HG02943 (cell line): ENCODE data around the gene SLC2A1.

Experiments
- ATAC-seq: cut with Tn5 transposase; IDR thresholded peaks from one replicate; pipeline ENCODE4 v1.9.1; 2021; ENCODE audit warnings: mild to moderate bottlenecking, low read depth, moderate library complexity; ENCODE audit not compliant: unreplicated experiment

Gene SLC2A1

GRCh38 chr1:42961312-42962091, 2.8 kb upstream of the SLC2A1 start:
- ATAC-seq: no peak

- ATAC-seq: no peak
Observed at GRCh38 chr1:42960566-42961311, 2.1 kb upstream of the SLC2A1 start.

- ATAC-seq: no peak
Observed at GRCh38 chr1:42960122-42960390, 1.4 kb upstream of the SLC2A1 start.

- ATAC-seq: peak; percentile 49
Observed at GRCh38 chr1:42957880-42958487, 684 bp downstream of the SLC2A1 start.

GRCh38 chr1:42957229-42957879, 1.3 kb downstream of the SLC2A1 start:
- ATAC-seq: no peak

GRCh38 chr1:42956739-42957138, 1.9 kb downstream of the SLC2A1 start:
- no peak for ATAC-seq

GRCh38 chr1:42955311-42956063, 3.2 kb downstream of the SLC2A1 start:
- ATAC-seq: no peak

- ATAC-seq: no peak
Observed at GRCh38 chr1:42953182-42954180, 5.2 kb downstream of the SLC2A1 start.

- ATAC-seq: no peak
Observed at GRCh38 chr1:42952303-42953001, 6.2 kb downstream of the SLC2A1 start.

- no peak for ATAC-seq
Observed at GRCh38 chr1:42951588-42951987, 7.1 kb downstream of the SLC2A1 start.

GRCh38 chr1:42950116-42950481, 8.6 kb downstream of the SLC2A1 start:
- ATAC-seq: no peak

GRCh38 chr1:42949312-42950115, 9.2 kb downstream of the SLC2A1 start:
- no peak for ATAC-seq

- no peak for ATAC-seq
Observed at GRCh38 chr1:42947965-42948732, 10.5 kb downstream of the SLC2A1 start.

GRCh38 chr1:42947117-42947516, 11.6 kb downstream of the SLC2A1 start:
- no peak for ATAC-seq

GRCh38 chr1:42946120-42946898, 12.4 kb downstream of the SLC2A1 start:
- no peak for ATAC-seq

- ATAC-seq: no peak
Observed at GRCh38 chr1:42945164-42945563, 13.5 kb downstream of the SLC2A1 start.
